Glutamatergic neuron (in vitro differentiated cells): ENCODE results near the gene CD59. TPM values are rescaled to one million over a fixed set of nuclear protein-coding genes. Genes with fewer than 3 reads are reported as not detected.
A peak's percentile ranks its signal among the peaks of the same experiment; 100 is the strongest.
"Not testable (repeated sequence)": the region's sequence is repeated elsewhere in the genome, so short reads cannot be mapped to it uniquely, and the experiment has no call there.

Source experiments
- DNase-seq: peaks from one replicate; pipeline ENCODE4 v3.0.0; 2022
- H3K27ac Mint-ChIP-seq: one replicate; pipeline ENCODE4 v1.8.0; 2020; ENCODE audit warnings: mild to moderate bottlenecking, mixed read lengths, inconsistent platforms; ENCODE audit not compliant: unreplicated experiment
- H3K27me3 Mint-ChIP-seq: one replicate; pipeline ENCODE4 v1.8.0; 2020; ENCODE audit warnings: mild to moderate bottlenecking, moderate library complexity, mixed read lengths, inconsistent platforms; ENCODE audit not compliant: unreplicated experiment
- H3K36me3 Mint-ChIP-seq: one replicate; pipeline ENCODE4 v1.8.0; 2020; ENCODE audit warnings: mild to moderate bottlenecking, mixed read lengths, inconsistent platforms; ENCODE audit not compliant: unreplicated experiment
- H3K4me1 Mint-ChIP-seq: one replicate; pipeline ENCODE4 v1.8.0; 2020; ENCODE audit warnings: mild to moderate bottlenecking, low read depth, mixed read lengths, inconsistent platforms; ENCODE audit not compliant: unreplicated experiment
- H3K4me3 Mint-ChIP-seq: one replicate; pipeline ENCODE4 v1.8.0; 2020; ENCODE audit warnings: mild to moderate bottlenecking, mixed read lengths, inconsistent platforms; ENCODE audit not compliant: unreplicated experiment
- H3K9me3 Mint-ChIP-seq: one replicate; pipeline ENCODE4 v1.8.0; 2020; ENCODE audit warnings: mild to moderate bottlenecking, moderate library complexity, mixed read lengths, inconsistent platforms; ENCODE audit not compliant: unreplicated experiment
- CTCF ChIP-seq: fragments of 200-600 bp; sonication (generic); IDR thresholded peaks from one replicate; pipeline ENCODE4 v1.5.0; 2021; ENCODE audit not compliant: partially characterized antibody, unreplicated experiment
- total RNA-seq: library from RNA; stranded (reverse); fragmentation: NEBNext Ultra II Directional; extraction: Animal tissue kit (Norgen Biotek cat#: 25700); gene quantifications from one replicate; pipeline ENCODE4 v1.2.1, GENCODE V29; 2021; ENCODE audit not compliant: unreplicated experiment

The CD59 gene
- total RNA-seq, 1 donor from 2014 or later = 105 TPM

GRCh38 chr11:33708985-33709384 lies 27.2 kb downstream of the CD59 start:
- H3K4me3 Mint-ChIP-seq = no peak overlapping the region
- DNase-seq = no peak
- peaks cover 9% of the 10 kb centered on the region for H3K36me3 Mint-ChIP-seq
- H3K4me1 Mint-ChIP-seq = peaks cover 9% of the 10 kb centered on the region
- H3K27me3 Mint-ChIP-seq = no peaks in the 10 kb centered on the region
- H3K9me3 Mint-ChIP-seq = peaks cover 1% of the 10 kb centered on the region
- no peak overlapping the region for H3K27ac Mint-ChIP-seq
- no peak for TF ChIP-seq CTCF

- not testable (repeated sequence) for H3K9me3 Mint-ChIP-seq, DNase-seq, H3K27me3 Mint-ChIP-seq, H3K4me3 Mint-ChIP-seq, H3K36me3 Mint-ChIP-seq
- H3K4me1 Mint-ChIP-seq = peaks cover 11% of the 10 kb centered on the region
- H3K27ac Mint-ChIP-seq = peak overlapping the region; percentile 17
Observed at GRCh38 chr11:33707831-33708230, 28.4 kb downstream of the CD59 start.

- peaks cover 9% of the 10 kb centered on the region for H3K36me3 Mint-ChIP-seq
- no peak for DNase-seq
- H3K4me3 Mint-ChIP-seq = no peak overlapping the region
- H3K4me1 Mint-ChIP-seq = peaks cover 11% of the 10 kb centered on the region
- peaks cover 1% of the 10 kb centered on the region for H3K9me3 Mint-ChIP-seq
- no peaks in the 10 kb centered on the region for H3K27me3 Mint-ChIP-seq
- H3K27ac Mint-ChIP-seq = no peak overlapping the region
- TF ChIP-seq CTCF = no peak
Observed at GRCh38 chr11:33706966-33707365, 29.3 kb downstream of the CD59 start.

- H3K4me3 Mint-ChIP-seq = no peak overlapping the region
- H3K27ac Mint-ChIP-seq = no peak overlapping the region
- peaks cover 13% of the 10 kb centered on the region for H3K4me1 Mint-ChIP-seq
- H3K36me3 Mint-ChIP-seq = peaks cover 9% of the 10 kb centered on the region
- no peak for TF ChIP-seq CTCF
- H3K9me3 Mint-ChIP-seq = peaks cover 1% of the 10 kb centered on the region
- DNase-seq = no peak
- H3K27me3 Mint-ChIP-seq = no peaks in the 10 kb centered on the region
Observed at GRCh38 chr11:33706546-33706945, 29.7 kb downstream of the CD59 start.

- H3K4me1 Mint-ChIP-seq = peaks cover 19% of the 10 kb centered on the region
- peak; percentile 7 for TF ChIP-seq CTCF
- H3K27me3 Mint-ChIP-seq = peaks cover 5% of the 10 kb centered on the region
- DNase-seq = no peak
- peaks cover 9% of the 10 kb centered on the region for H3K36me3 Mint-ChIP-seq
- H3K9me3 Mint-ChIP-seq = peaks cover 7% of the 10 kb centered on the region
- no peak overlapping the region for H3K4me3 Mint-ChIP-seq
- H3K27ac Mint-ChIP-seq = no peak overlapping the region
Observed at GRCh38 chr11:33704240-33705002, 31.8 kb downstream of the CD59 start.
